ENCODE data around the gene EARS2.
A peak's percentile ranks its signal among the peaks of the same experiment; 100 is the strongest.
"Not testable (repeated sequence)": the region's sequence is repeated elsewhere in the genome, so short reads cannot be mapped to it uniquely, and the experiment has no call there.

Gene EARS2

GRCh38 chr16:23523876-23524385 is 33.2 kb downstream of the EARS2 start:
- no peak for DNase-seq

GRCh38 chr16:23523321-23523720 is 33.8 kb downstream of the EARS2 start:
- no peak for DNase-seq

GRCh38 chr16:23521965-23522364 is 35.2 kb downstream of the EARS2 start:
- no peak for DNase-seq

GRCh38 chr16:23521037-23521743 is 36.0 kb downstream of the EARS2 start:
- DNase-seq, result no peak

- no peak for DNase-seq
Observed at GRCh38 chr16:23520500-23520899, 36.6 kb downstream of the EARS2 start.

GRCh38 chr16:23519282-23519681 is 37.9 kb downstream of the EARS2 start:
- no peak for DNase-seq

GRCh38 chr16:23518435-23518891 is 38.7 kb downstream of the EARS2 start:
- DNase-seq, result no peak

- DNase-seq, result no peak
Observed at GRCh38 chr16:23516366-23517137, 40.6 kb downstream of the EARS2 start.

GRCh38 chr16:23515881-23516280 is 41.3 kb downstream of the EARS2 start:
- DNase-seq, result no peak

- no peak for DNase-seq
Observed at GRCh38 chr16:23514381-23515152, 42.6 kb downstream of the EARS2 start.

GRCh38 chr16:23512168-23512695 is 44.9 kb downstream of the EARS2 start:
- DNase-seq, result no peak

- DNase-seq, result no peak
Observed at GRCh38 chr16:23511731-23512130, 45.4 kb downstream of the EARS2 start.

GRCh38 chr16:23510915-23511270 is 46.3 kb downstream of the EARS2 start:
- not testable (repeated sequence) for DNase-seq

GRCh38 chr16:23510164-23510914 is 46.8 kb downstream of the EARS2 start, which contains the start of gene GGA2:
GGA2 (minus strand) TSS chr16:23510494; CDS start chr16:23510411, 83 bp downstream.
- DNase-seq, result peak in 1 of 2 experiments; percentile 16

- DNase-seq, result no peak
Observed at GRCh38 chr16:23509782-23510163, 47.4 kb downstream of the EARS2 start.

GRCh38 chr16:23509441-23509754 is 47.8 kb downstream of the EARS2 start:
- DNase-seq, result no peak

GRCh38 chr16:23508589-23509440 is 48.3 kb downstream of the EARS2 start:
- peak; percentile 30 for DNase-seq

- DNase-seq, result no peak
Observed at GRCh38 chr16:23506606-23506994, 50.5 kb downstream of the EARS2 start.

GRCh38 chr16:23505671-23506605 is 51.2 kb downstream of the EARS2 start:
- DNase-seq, result no peak

GRCh38 chr16:23505180-23505665 is 51.9 kb downstream of the EARS2 start:
- no peak for DNase-seq
